NK-92 treated with Interleukin-12 subunit alpha and Interleukin-12 subunit beta, amount 100 ng/mL, for 24 hours (cell line): Measurements from ENCODE around the gene FHL5.
"Not testable (repeated sequence)": the region's sequence is repeated elsewhere in the genome, so short reads cannot be mapped to it uniquely, and the experiment has no call there.

Experiments used
- DNase-seq: peaks from one replicate; lab custom pipeline; 2025; lab: John Stamatoyannopoulos, UW

The FHL5 gene, protein sequence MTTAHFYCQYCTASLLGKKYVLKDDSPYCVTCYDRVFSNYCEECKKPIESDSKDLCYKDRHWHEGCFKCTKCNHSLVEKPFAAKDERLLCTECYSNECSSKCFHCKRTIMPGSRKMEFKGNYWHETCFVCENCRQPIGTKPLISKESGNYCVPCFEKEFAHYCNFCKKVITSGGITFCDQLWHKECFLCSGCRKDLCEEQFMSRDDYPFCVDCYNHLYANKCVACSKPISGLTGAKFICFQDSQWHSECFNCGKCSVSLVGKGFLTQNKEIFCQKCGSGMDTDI

DNA sequence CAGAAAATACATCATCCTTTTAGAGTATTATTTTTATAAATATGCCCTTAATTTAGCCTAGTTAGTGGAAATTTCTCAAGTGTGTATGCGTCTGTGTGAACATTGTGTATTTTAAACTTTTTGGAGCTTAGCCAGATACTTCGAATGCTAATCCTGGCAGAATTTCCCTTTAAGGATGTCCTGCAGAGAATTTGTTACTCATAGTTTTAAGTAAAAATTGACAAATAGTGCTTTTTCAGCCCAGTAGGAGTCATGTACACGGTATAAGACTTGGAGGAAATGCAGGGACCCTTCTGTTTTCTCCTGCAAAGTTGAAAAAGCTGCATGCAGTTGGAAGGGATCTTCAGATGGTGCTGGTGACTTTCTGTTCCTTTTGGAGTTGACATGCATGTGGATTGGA, at the start of gene FHL5:
Gene FHL5, plus strand, starts transcription at position 243 of the 400 bp plus-strand sequence. CDS start 40,486 bp downstream, outside the sequence.
- no peak for DNase-seq

DNA sequence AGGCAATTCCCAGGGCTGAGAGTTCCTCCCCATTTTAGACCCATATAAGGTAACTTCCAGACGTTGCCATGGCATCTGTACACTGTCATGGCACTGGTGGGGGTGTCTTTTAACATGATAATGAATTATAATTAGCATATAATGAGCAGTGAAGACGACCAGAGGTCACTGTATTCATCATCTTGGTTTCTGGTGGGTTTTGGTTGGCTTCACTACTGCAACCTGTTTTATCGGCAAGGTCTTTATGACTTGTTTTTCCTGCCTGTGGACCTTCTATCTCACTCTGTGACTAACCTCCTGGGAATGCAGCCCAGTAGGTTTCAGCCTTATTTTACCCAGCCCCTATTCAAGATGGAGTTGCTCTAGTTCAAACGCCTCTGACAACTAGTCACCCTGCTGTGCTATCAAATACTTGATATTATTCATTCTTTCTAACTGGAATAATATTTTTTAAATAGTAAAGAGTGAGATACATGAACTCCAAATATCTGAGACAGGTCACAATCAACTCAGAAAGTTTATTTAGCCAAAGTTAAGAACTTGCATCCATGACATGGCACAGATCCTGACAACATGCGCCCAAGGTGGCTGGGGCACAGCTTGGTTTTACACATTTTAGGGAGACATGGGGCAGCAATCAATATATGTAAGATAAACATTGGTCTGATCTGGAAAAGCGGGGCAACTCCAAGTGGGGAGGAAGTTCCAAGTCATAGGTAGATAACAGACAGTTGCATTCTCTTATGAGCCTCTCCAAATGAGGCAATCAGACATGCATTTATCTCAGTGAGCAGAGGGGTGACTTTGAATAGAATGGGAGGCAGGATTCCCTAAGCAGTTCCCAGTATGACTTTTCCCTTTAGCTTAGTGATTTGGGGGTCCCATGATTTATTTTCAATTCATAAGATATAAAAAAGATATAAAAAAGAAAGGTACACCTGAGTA, 42.5 kb upstream of the FHL5 start:
- DNase-seq = no peak

DNA sequence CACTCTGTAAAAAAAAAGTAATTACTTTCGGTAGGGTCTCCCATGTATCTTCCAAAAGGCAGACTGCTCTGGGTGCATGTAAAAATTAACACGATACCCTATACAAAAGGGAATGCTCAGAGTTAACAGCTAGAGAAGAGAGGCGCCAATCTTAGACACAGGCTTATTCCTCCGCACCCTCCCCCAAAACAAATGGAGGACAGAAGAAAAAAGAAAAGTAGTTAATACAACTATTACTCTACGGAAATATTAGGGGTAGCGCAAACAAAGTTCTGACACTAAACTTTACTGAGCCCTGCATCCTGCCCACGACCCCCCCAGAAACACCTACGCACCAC, 41.7 kb upstream of the FHL5 start:
- DNase-seq = no peak

DNA sequence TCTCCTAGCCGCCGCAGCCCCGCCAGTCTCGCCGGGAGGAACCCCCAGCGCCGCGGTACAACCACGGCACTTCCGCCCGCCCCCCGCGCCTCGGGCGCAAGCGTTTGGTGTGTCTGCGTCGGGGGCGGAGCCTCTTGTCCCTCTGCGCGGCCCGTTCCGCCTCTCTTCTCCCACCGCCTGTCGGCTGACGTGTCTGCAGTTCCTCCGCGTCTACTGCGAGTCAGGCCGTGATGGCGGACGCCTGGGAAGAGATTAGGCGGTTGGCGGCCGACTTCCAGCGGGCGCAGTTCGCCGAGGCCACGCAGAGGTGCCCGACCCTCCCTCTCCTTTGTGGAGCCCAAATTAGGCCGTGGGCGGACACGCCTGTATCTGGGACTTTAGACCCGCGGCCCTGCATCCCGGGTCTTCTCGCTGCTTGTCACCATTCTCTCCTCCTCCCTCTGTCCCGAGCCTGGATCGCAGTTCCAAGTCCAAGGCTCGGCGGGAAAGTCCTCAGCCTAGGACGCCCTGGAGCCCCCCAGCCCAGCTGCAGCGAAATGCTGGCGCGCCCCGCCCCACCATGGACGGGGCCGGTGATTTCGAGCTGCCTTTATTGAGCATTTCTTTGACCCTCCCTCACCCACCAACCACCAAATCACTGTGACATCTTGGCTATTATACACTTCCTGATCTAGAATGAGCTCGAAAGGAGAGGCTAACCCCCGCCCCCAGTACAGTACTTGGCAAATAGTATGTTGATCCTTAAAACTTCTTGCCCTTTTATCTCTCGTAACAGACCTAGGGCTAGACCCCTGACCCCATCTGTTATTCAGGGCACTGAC, 41.1 kb upstream of the FHL5 start, which contains the start of gene UFL1:
Gene UFL1, plus strand, starts transcription at position 163 of the 821 bp plus-strand sequence. Its CDS starts 68 bp downstream, at position 231.
- peak; percentile 93 for DNase-seq

DNA sequence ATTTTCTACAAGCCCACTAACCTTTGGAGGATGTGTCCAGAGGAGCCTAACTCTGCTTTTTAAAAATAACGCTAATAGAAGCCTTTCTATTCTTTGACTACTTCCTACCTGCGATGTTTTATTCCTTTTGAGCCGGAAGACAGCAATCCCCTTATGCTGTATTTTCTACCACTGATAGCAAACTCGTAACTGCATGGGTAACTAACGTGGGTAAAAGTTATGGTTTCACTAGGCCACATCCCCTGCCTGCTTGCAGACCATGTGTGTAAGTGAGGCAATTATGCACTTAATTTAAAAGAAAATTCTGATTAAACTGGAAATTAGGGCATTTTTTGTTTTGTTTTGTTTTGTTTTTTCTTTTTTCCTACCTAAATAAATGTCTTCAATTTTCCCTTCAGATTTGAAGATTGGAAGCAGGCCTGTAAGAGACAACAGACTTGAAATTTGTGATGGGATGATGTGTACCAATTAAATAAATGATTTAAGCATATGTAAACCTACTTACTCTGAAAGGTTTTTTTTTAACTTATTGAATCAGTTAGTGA, 40.4 kb upstream of the FHL5 start:
- peak; percentile 8 for DNase-seq

DNA sequence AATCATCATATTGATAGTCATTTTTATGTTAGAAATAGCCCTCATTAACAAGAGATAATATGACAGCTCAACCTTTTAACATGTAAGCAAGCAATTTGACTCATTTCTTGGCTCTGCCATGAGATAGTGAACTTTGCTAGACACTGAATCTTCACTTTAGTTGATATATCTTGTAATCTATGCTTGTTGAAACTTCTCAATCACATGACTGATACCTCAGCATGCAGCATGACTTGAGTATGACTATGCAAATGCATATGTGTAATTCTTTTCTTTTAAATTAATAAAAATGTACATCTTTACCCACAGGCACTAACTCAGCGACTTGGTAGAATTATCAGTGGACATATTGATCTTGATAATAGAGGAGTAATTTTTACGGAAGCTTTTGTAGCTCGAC, 34.7 kb upstream of the FHL5 start:
- DNase-seq = no peak

DNA sequence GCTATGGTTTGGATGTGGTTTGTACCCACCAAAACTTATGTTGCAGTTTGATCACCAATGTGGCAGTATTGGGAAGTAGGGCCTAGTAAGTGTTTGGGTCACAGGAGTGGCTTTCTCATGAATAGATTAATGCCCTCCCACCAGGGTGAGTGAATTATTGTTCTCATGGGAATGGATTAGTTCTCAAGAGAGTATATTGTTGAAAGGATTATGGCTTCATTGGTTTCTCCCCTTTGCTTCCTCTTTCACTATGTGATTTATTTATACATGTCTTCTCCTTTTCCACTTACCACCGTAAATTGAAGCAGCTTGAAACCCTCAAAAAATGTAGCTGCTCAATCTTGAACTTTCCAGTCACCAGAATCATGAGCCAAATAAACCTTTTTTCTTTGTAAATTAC, 30.5 kb upstream of the FHL5 start:
- no peak for DNase-seq

DNA sequence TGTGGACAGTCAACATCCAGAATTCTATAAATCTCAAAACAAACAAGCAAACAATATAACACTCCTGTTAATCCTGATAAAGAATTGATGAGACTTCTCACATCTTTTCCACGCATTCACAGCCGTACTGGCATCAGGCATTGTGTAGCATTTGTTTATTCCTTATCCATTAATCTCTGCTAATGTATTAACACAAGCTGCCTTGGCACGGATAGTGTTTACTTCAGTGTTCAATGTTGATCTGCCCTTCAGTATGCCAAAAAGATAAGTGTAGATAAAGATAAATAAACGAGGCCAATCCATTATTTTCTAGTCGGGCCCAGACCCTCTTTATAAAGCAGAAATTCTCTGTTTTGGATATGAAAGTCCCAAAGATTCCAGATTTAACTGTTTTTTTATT, 25.2 kb upstream of the FHL5 start:
- no peak for DNase-seq

DNA sequence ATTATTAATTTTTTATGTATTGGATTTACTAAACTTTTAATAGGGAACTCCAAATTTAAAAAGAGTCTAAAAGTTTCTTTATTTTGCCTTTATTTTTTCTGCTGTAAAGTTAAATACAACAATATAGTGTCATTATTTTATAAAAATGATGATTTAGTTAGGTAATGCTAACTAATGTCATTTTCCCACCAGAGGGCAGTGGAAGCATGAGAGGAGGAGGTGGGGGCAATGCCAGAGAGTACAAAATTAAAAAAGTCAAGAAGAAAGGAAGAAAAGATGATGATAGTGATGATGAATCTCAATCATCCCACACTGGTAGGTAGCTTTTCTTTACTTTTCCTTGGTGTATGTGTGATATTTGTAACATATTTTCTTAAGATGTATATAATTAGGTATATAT, 20.2 kb upstream of the FHL5 start:
- no peak for DNase-seq

DNA sequence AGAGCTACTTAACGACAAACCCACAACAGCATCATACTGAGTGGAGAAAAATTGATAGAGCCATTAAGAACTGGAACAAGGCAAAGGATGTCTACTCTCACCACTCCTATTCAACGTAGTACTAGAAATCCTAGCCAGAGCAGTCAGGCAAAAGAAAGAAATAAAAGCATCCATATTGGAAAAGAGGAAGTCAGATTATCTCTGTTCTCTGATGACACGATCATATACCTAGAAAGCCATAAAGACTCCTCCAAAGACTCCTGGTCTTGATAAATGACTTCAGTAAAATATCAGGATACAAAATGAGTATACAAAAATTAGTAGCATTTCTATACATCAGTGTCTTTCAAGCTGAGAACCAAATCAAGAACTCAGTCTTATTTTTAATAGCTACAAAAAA, 17.0 kb upstream of the FHL5 start:
- DNase-seq = no peak

DNA sequence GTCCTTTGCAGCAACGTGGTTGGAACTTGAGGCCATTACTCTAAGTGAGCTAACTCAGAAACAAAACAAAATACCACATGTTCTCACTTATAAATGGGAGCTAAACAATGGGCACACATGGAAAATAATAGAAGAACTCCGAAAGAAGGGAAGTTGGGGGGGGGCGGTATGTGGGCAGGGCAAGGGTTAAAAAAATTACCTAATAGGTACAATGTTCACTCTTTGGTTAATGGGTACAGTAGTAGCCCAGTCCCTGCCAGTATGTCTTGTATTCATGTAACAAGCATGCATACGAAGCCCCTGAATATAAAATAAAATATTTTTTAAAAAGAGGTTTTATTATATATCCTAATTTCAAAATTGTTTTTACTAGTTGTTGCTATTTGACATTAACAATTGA, 15.3 kb upstream of the FHL5 start:
- no peak for DNase-seq

DNA sequence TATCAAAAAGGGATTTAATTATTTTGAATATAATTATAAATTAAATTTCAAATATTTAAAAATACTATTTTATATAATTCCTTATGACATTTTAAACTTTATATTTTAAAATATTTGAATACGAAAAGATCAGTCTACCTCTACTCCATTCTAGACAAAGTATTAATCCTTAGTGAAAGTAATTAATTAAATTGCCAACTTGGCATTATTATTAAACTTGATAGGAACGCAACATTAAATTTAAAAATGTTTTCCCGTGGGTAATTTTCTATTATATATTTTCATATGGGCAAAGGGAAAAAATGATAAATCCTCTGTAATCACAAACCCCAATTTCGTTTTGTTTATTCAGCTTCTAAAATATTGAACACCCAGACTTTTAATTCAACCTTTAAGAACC, 8.4 kb upstream of the FHL5 start:
- DNase-seq = no peak

DNA sequence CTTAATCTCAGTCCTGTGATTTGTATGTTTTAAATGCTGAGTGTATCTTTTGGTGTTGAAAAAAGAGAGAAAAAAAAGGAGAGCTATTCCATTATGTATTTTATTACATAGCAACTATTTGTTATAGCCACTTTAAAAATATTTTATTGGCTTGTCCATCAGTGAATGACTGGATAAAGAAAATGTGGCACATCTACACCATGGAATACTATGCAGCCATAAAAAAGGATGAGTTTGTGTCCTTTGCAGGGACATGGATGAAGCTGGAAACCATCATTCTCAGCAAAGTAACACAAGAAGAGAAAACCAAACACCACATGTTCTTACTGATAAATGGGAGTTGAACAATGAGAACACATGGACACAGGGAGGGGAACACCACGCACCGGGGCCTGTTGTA, 3.2 kb upstream of the FHL5 start:
- not testable (repeated sequence) for DNase-seq

DNA sequence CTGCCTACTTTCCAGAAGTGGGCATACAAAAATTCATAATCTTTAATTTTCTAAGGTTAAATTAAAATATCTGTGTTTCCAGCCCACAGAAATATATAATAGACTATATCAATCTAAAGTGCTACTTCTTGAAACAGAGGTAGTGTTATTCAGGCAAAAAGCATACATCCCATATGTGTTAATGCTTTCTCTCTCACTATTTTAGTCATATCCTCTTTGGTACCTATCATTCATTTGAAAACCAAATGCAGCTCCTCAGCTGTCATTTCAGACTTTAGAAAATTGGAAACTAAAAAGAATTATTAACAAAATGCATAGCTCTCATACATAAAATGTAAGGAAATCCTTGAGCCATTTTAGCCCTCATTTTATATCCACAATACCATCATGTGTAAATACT, 925 bp downstream of the FHL5 start:
- DNase-seq = no peak

DNA sequence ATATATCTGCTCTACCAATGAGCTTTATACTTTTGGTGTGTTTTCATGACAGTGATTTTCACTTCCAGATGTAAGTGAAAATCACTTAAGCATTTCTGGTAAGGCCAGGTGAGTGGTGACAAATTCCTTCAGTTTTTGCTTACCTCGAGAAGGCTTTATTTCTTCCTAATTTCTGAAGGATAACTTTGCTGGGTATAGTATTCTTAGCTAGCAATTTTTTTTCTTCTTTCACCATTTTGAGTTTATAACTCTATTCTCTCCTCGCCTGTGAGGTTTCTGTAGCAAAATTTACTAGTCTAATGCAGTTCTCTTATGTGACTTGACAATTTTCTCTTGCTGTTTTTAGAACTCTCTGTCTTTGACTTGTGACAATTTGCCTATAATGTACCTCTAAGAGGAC, 7.1 kb downstream of the FHL5 start:
- no peak for DNase-seq

DNA sequence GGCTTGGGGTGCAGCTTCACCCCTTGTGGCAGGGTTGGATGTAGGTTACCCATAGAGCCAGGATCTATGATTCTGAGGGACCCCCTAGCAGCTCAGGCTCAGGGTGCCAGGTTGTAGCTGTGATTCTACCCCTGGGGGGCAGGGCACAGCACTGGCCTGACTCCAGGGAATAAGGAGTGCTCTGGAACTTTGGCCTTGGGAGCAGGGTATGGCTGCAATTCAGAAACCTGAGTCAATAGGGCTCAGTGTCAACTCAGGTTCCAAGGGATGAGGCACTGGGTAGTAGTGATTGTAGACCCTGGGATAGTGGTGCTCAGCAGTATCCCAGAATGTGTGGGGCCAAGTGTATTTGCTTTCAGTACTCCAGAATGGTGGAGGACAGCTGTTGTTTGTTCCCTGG, 8.6 kb downstream of the FHL5 start:
- DNase-seq = no peak

DNA sequence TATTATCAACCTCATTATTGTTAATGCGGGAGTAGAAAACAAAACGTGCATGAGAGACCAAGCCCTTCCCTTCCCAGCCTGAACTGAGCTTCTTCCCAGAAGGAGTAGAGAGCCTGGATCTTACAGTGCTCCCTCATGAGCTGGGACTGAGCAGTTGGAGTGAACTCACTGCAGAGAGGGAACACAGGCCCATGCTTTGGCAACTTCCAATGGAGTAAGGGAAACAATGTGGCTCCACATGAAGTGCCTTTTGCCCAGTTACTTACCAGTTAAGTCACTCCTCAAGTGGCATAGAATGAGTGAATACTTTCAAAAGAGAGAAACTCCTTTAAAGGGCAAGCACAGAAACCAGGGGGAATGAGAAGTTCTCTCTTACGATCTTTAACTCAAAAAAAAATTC, 12.4 kb downstream of the FHL5 start:
- DNase-seq = no peak

DNA sequence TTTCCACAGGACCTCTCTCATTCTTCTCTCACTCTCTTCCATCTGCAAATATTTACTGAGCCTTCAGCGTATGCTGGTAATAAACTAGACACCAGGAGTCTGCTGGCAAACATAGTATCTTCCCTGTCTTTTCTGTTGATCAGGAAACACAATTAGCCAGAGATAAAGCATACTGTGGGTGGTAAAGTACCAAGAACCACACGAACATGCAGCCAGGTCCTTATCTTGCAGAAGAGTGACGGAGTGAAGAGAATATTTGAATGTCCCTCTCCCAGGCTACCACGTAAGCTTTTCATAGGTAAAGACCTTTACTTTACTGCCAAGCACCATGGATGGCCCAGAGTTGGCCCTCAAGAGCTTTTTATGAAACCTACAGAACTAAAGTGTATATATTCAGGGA, 13.3 kb downstream of the FHL5 start:
- DNase-seq = no peak

DNA sequence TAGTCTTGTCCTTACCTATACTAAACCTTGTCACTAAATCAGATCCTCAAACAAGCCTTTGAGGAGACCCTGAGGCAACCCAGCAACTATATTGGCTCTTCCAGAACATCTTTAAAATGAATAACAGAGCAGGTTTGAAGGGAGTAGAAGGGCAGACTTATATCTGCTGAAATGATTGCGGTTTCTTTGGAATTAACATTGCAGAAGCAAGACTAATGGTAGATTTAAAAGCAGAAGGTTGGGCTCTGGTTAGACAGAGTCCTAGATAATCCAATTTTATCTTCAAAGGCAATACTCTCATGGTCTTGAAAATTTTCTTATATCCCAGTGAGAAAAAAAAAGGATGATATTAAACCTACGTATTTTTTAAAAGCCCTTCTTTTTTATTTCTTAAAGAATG, 19.1 kb downstream of the FHL5 start:
- no peak for DNase-seq

DNA sequence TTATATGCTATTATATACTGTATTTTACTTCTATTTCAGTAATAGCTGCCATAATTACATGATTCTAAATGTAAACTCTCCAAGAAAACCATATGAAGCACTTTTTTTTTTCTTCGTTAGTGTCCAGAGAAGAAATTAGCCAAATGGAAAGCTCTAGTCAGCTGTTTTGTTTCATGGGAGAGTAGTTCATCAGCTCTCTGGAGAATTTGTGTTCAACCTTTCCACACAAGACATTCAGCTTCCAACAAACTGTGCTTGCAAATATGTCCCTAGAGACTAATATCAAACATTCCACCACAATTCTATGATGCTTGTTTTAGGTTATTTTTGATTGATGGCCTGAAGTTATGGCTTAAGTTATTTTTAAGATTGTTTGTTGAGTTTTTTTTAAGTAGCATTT, 19.5 kb downstream of the FHL5 start:
- no peak for DNase-seq

DNA sequence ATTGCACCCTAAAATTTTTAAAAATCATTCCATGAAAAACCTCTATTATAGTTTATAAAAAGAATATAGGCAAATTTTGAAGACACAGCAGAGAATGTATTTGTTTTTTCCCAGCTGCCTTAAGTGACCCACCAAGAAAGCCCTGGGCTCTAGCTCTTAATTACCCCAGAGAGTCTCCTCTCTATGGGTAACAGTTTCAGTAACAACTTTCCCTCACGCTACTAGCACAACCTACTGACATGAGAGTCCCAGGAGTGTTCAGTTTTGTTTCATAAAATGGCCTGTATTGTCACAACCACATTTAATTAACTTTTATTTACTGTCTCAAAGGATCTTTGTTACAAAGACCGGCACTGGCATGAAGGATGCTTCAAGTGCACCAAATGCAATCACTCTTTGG, 41.5 kb downstream of the FHL5 start:
- DNase-seq = no peak

DNA sequence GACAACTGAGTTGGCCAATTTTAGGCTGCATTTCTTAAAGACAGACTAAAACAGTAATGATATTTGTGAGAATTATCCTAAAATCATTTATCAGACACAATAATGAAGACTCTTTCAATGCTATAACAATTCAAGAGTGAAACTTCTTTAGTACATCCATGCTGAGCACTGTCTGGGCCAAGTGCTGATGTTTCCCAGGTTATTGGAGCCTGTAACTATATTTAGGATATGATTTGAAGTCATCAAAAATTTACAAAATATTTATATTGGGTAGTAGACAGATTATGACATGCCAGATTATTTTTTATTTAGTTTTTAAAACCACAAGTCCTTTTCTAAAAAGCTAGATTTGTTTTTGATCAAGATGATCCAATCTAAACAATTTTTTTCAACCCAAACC, 45.1 kb downstream of the FHL5 start:
- DNase-seq = no peak
